Measurements from ENCODE around the gene CCDC200. TPM values are rescaled to one million over a fixed set of nuclear protein-coding genes. Genes with fewer than 3 reads are reported as not detected.

The CCDC200 gene
- total and polyA plus RNA-seq, 2 of the 13 experiments (the other 11 are each of a cell fraction or from before 2014, with no cell fraction given) = not detected

DNA sequence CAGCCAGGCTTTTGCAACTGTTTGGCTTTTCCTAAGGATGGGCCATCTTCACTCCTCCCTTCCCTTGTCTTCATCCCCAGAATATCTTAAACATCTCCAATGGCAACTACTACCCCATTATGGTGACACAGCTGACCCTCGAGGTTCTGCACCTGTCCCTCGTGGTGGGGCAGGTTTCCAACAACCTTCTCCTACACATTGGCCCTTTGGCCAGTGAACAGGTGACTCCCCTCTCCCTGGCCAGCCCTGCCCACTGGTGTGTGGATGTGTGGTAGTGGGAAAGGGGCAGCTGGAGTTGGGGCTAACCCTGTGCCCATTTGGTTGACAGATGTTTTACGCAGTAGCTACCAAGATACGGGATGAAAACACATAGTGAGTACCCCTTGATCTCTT is 12.1 kb downstream of the CCDC200 start (continued):
- TF ChIP-seq, protein P1, sequence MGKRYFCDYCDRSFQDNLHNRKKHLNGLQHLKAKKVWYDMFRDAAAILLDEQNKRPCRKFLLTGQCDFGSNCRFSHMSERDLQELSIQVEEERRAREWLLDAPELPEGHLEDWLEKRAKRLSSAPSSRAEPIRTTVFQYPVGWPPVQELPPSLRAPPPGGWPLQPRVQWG (CRISPR knock-in tag; IDR thresholded peaks at IDR 0.05; ENCODE audit: borderline replicate concordance, low read depth) = no peak
- TF ChIP-seq, protein P2, sequence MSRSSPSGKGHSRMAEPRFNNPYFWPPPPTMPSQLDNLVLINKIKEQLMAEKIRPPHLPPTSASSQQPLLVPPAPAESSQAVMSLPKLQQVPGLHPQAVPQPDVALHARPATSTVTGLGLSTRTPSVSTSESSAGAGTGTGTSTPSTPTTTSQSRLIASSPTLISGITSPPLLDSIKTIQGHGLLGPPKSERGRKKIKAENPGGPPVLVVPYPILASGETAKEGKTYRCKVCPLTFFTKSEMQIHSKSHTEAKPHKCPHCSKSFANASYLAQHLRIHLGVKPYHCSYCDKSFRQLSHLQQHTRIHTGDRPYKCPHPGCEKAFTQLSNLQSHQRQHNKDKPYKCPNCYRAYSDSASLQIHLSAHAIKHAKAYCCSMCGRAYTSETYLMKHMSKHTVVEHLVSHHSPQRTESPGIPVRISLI (CRISPR knock-in tag; IDR thresholded peaks at IDR 0.05; ENCODE audit: borderline replicate concordance) = no peak
- TF ChIP-seq, protein P3, sequence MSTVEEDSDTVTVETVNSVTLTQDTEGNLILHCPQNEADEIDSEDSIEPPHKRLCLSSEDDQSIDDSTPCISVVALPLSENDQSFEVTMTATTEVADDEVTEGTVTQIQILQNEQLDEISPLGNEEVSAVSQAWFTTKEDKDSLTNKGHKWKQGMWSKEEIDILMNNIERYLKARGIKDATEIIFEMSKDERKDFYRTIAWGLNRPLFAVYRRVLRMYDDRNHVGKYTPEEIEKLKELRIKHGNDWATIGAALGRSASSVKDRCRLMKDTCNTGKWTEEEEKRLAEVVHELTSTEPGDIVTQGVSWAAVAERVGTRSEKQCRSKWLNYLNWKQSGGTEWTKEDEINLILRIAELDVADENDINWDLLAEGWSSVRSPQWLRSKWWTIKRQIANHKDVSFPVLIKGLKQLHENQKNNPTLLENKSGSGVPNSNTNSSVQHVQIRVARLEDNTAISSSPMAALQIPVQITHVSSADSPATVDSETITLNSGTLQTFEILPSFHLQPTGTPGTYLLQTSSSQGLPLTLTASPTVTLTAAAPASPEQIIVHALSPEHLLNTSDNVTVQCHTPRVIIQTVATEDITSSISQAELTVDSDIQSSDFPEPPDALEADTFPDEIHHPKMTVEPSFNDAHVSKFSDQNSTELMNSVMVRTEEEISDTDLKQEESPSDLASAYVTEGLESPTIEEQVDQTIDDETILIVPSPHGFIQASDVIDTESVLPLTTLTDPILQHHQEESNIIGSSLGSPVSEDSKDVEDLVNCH (CRISPR knock-in tag; IDR thresholded peaks at IDR 0.05) = no peak
- no peak for TF ChIP-seq ZBTB8A (CRISPR knock-in tag; IDR thresholded peaks at IDR 0.05; ENCODE audit: borderline replicate concordance, low read depth)
- no peak; the same call in 1 of the 2 replicates for TF ChIP-seq SRY (CRISPR knock-in tag; IDR thresholded peaks at IDR 0.05)
- TF ChIP-seq, protein P4, sequence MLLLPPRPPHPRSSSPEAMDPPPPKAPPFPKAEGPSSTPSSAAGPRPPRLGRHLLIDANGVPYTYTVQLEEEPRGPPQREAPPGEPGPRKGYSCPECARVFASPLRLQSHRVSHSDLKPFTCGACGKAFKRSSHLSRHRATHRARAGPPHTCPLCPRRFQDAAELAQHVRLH (CRISPR knock-in tag; IDR thresholded peaks at IDR 0.05; ENCODE audit: borderline replicate concordance, low read depth) = no peak
- 0 out of 2 replicates have a peak, but pooled peaks have one; percentile 71 for TF ChIP-seq ZNF468 (CRISPR knock-in tag; IDR thresholded peaks at IDR 0.05)
- peak; percentile 14; the same call in 1 of the 2 replicates for TF ChIP-seq ZFP36L1 (CRISPR knock-in tag; IDR thresholded peaks at IDR 0.05)
- no peak for TF ChIP-seq TBX2 (CRISPR knock-in tag; IDR thresholded peaks at IDR 0.05; ENCODE audit: borderline replicate concordance)
- no peak for TF ChIP-seq KDM3A (CRISPR knock-in tag; IDR thresholded peaks at IDR 0.05; ENCODE audit: low read depth)
- TF ChIP-seq, protein P5, sequence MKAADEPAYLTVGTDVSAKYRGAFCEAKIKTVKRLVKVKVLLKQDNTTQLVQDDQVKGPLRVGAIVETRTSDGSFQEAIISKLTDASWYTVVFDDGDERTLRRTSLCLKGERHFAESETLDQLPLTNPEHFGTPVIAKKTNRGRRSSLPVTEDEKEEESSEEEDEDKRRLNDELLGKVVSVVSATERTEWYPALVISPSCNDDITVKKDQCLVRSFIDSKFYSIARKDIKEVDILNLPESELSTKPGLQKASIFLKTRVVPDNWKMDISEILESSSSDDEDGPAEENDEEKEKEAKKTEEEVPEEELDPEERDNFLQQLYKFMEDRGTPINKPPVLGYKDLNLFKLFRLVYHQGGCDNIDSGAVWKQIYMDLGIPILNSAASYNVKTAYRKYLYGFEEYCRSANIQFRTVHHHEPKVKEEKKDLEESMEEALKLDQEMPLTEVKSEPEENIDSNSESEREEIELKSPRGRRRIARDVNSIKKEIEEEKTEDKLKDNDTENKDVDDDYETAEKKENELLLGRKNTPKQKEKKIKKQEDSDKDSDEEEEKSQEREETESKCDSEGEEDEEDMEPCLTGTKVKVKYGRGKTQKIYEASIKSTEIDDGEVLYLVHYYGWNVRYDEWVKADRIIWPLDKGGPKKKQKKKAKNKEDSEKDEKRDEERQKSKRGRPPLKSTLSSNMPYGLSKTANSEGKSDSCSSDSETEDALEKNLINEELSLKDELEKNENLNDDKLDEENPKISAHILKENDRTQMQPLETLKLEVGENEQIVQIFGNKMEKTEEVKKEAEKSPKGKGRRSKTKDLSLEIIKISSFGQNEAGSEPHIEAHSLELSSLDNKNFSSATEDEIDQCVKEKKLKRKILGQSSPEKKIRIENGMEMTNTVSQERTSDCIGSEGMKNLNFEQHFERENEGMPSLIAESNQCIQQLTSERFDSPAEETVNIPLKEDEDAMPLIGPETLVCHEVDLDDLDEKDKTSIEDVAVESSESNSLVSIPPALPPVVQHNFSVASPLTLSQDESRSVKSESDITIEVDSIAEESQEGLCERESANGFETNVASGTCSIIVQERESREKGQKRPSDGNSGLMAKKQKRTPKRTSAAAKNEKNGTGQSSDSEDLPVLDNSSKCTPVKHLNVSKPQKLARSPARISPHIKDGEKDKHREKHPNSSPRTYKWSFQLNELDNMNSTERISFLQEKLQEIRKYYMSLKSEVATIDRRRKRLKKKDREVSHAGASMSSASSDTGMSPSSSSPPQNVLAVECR (CRISPR knock-in tag; IDR thresholded peaks at IDR 0.05; ENCODE audit: borderline replicate concordance) = no peak
- TF ChIP-seq EP300 (IDR thresholded peaks at IDR 0.05; ENCODE audit: low read depth in 2 of 2, low read length in 2 of 2) = no peak
- TF ChIP-seq EP300 (CRISPR knock-in tag; IDR thresholded peaks at IDR 0.05; ENCODE audit: borderline replicate concordance) = no peak
- peak; percentile 44; the same call in 1 of the 2 replicates for TF ChIP-seq IRX3 (CRISPR knock-in tag; IDR thresholded peaks at IDR 0.05; ENCODE audit: borderline replicate concordance, low read depth)
- peak; percentile 46; the same call in 1 of the 2 replicates for TF ChIP-seq ZNF724P (CRISPR knock-in tag; IDR thresholded peaks at IDR 0.05; ENCODE audit: borderline replicate concordance)
- TF ChIP-seq, protein P6, sequence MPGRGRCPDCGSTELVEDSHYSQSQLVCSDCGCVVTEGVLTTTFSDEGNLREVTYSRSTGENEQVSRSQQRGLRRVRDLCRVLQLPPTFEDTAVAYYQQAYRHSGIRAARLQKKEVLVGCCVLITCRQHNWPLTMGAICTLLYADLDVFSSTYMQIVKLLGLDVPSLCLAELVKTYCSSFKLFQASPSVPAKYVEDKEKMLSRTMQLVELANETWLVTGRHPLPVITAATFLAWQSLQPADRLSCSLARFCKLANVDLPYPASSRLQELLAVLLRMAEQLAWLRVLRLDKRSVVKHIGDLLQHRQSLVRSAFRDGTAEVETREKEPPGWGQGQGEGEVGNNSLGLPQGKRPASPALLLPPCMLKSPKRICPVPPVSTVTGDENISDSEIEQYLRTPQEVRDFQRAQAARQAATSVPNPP (CRISPR knock-in tag; IDR thresholded peaks at IDR 0.05) = no peak
- no peak for TF ChIP-seq KAT7 (CRISPR knock-in tag; IDR thresholded peaks at IDR 0.05; ENCODE audit: borderline replicate concordance)
- TF ChIP-seq, protein P7, sequence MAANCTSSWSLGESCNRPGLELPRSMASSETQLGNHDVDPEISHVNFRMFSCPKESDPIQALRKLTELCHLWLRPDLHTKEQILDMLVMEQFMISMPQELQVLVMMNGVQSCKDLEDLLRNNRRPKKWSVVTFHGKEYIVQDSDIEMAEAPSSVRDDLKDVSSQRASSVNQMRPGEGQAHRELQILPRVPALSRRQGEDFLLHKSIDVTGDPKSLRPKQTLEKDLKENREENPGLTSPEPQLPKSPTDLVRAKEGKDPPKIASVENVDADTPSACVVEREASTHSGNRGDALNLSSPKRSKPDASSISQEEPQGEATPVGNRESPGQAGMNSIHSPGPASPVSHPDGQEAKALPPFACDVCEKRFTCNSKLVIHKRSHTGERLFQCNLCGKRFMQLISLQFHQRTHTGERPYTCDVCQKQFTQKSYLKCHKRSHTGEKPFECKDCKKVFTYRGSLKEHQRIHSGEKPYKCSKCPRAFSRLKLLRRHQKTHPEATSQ (CRISPR knock-in tag; IDR thresholded peaks at IDR 0.05; ENCODE audit: borderline replicate concordance) = 0 out of 2 replicates have a peak, but pooled peaks have one; percentile 18

All from HepG2 (cell line).